Body of pancreas (tissue), 4 donors: ENCODE measurements around the gene FCRLA.
"Not testable (repeated sequence)": the region's sequence is repeated elsewhere in the genome, so short reads cannot be mapped to it uniquely, and the experiment has no call there.

Source experiments
- CTCF ChIP-seq, 7 experiments: fragments of 450-650 bp in 4 of 7; fragments of 200-600 bp in 3 of 7; sonication (generic) in 3 of 7; IDR thresholded peaks; one replicate each; pipeline ENCODE4 v1.5.1; 2016 to 2019; ENCODE audit warnings: antibody characterized with exemption in 7 of 7
- POLR2A ChIP-seq, 3 donors: fragments of 450-650 bp; IDR thresholded peaks; one replicate each; pipeline ENCODE4 v1.6.1; 2016; ENCODE audit warnings: antibody characterized with exemption in 3 of 3, mild to moderate bottlenecking in 2 of 3

GRCh38 chr1:161674447-161674846, 32.6 kb upstream of the FCRLA start:
- not testable (repeated sequence) for TF ChIP-seq CTCF, POLR2A (IDR thresholded peaks at IDR 0.05)
